Uterus (tissue), 4 donors: ENCODE data around the gene TMPRSS9. TPM values are rescaled to one million over a fixed set of nuclear protein-coding genes. Genes with fewer than 3 reads are reported as not detected.

Experiments used
- DNase-seq, 2 donors: peaks; one replicate each; pipeline ENCODE4 v3.0.0-alpha.2; 2019 to 2020
- H3K27ac ChIP-seq, 2 donors: fragments of 200-600 bp; sonication (generic); 1 replicate in 1 of 2; 2 replicates in 1 of 2; pipeline ENCODE4 v1.5.1; 2016 to 2018
- H3K27me3 ChIP-seq, 2 donors: fragments of 200-600 bp; sonication (generic); one replicate each; pipeline ENCODE4 v1.5.1; 2018 to 2019; ENCODE audit warnings: control low read depth in 1 of 2
- H3K36me3 ChIP-seq, 2 donors: fragments of 200-600 bp; sonication (generic); one replicate each; pipeline ENCODE4 v1.5.1; 2019; ENCODE audit warnings: control low read depth in 1 of 2
- H3K4me1 ChIP-seq, 2 donors: fragments of 200-600 bp; sonication (generic); one replicate each; pipeline ENCODE4 v1.5.1; 2018 to 2019; ENCODE audit warnings: control low read depth in 1 of 2
- H3K4me3 ChIP-seq, 2 donors: fragments of 200-600 bp; sonication (generic); 1 replicate in 1 of 2; 2 replicates in 1 of 2; pipeline ENCODE4 v1.5.1; 2018 to 2019; ENCODE audit warnings: mild to moderate bottlenecking in 1 of 2
- H3K9me3 ChIP-seq, 2 donors: fragments of 200-600 bp; sonication (generic); one replicate each; pipeline ENCODE4 v1.5.1; 2019; ENCODE audit warnings: control low read depth in 1 of 2
- POLR2A ChIP-seq, 2 donors: fragments of 450-650 bp; IDR thresholded peaks; one replicate each; pipeline ENCODE4 v1.6.1; 2016; ENCODE audit warnings: antibody characterized with exemption in 2 of 2, mild to moderate bottlenecking in 1 of 2, moderate library complexity in 1 of 2
- intact Hi-C: fragments of 100-400 bp; cut with DNase I; formaldehyde crosslinking; loops from one replicate; pipeline ENCODE4 v1.15.1; 2023; ENCODE audit warnings: low total_unique reads
- total RNA-seq, 4 donors: library from RNA; depleted of rRNA in 3 of 4; stranded (reverse); fragments of >200 nt in 3 of 4; gene quantifications; one replicate each; pipeline versions ENCODE4 v1.1.0 to v1.2.4, GENCODE V29; 2014 to 2023
- TF ChIP-seq, protein P1 (sequence below), 4 experiments: fragments of 200-600 bp in 2 of 4; fragments of 450-650 bp in 2 of 4; sonication (generic) in 2 of 4; IDR thresholded peaks; one replicate each; pipeline ENCODE4 v1.5.1; 2016 to 2019; ENCODE audit warnings: antibody characterized with exemption in 4 of 4, mild to moderate bottlenecking in 2 of 4, moderate library complexity in 1 of 4
- donor health status: DM: yes; HTN: yes; CAD: no.

The TMPRSS9 gene
- total RNA-seq, 4 donors from 2014 or later: 0.69 TPM; not detected in 3

DNA sequence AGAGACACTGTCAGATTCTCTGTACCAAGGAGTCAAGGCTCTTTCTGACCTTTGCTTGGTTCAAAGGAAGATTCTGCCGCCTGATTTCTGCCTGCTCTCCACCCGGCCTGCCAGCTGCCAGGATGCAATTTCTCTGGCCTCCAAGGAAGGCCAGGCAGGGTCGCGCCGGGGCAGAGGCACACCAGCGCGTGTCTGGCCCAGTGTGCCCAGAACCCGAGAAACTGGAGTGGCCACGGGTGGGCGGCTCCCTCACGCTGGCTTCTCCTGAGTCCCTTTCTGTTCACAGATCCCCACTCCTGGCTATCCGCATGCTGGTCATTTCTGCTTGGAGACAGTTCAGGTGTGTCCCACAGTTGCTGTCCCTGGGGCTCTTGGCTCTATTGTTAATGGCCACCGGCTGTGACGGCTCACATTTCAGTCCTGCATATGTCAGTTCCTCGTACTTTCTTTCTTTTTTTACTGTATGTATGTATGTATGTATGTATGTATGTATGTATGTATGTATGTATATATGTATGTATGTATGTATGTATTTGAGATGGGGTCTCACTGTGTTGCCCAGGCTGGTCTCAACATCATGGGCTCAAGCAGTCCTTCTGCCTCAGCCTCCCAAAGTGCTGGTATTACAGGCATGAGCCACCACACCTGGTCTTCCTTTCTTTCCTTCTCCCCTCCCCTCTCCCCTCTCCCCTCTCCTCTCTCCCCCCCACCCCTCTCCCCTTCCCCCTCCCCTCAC, 16.9 kb downstream of the TMPRSS9 start:
- H3K9me3 ChIP-seq: no peaks in the 10 kb centered on the region
- DNase-seq: no peak
- H3K4me3 ChIP-seq: no peak overlapping the region
- H3K36me3 ChIP-seq: no peaks in the 10 kb centered on the region
- H3K4me1 ChIP-seq: no peaks in the 10 kb centered on the region
- no peak overlapping the region for H3K27ac ChIP-seq
- intact Hi-C loops: no loop called here
- TF ChIP-seq, protein P1, sequence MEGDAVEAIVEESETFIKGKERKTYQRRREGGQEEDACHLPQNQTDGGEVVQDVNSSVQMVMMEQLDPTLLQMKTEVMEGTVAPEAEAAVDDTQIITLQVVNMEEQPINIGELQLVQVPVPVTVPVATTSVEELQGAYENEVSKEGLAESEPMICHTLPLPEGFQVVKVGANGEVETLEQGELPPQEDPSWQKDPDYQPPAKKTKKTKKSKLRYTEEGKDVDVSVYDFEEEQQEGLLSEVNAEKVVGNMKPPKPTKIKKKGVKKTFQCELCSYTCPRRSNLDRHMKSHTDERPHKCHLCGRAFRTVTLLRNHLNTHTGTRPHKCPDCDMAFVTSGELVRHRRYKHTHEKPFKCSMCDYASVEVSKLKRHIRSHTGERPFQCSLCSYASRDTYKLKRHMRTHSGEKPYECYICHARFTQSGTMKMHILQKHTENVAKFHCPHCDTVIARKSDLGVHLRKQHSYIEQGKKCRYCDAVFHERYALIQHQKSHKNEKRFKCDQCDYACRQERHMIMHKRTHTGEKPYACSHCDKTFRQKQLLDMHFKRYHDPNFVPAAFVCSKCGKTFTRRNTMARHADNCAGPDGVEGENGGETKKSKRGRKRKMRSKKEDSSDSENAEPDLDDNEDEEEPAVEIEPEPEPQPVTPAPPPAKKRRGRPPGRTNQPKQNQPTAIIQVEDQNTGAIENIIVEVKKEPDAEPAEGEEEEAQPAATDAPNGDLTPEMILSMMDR (IDR thresholded peaks at IDR 0.05): no peak
- TF ChIP-seq POLR2A (IDR thresholded peaks at IDR 0.05): no peak
- H3K27me3 ChIP-seq: no peaks in the 10 kb centered on the region

DNA sequence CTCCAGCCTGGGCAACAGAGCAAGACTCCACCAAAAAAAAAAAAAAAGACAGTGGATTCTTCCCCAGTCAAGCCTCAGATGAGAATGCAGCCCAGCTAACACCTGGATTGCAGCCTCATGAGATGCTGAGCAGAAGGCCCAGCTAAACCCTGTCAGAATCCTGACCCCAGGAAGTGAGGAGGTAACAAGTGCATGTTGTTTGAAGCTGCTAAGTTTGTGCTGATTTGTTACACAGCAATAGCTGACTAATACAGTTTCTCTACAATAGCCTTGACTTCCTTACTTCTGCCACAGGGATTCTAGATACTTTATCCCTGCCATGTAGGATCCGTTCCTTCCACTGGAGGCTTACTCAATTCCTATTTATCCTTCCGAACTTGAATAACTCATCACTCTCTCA, 20.5 kb downstream of the TMPRSS9 start:
- no peak overlapping the region for H3K4me3 ChIP-seq
- H3K27ac ChIP-seq: no peak overlapping the region
- no peaks in the 10 kb centered on the region for H3K36me3 ChIP-seq
- peaks cover 0 to 3% of the 10 kb centered on the region in 2 donors for H3K4me1 ChIP-seq
- H3K9me3 ChIP-seq: no peaks in the 10 kb centered on the region
- intact Hi-C loops: no loop called here
- no peak for DNase-seq
- TF ChIP-seq POLR2A (IDR thresholded peaks at IDR 0.05): no peak
- TF ChIP-seq, protein P1 (IDR thresholded peaks at IDR 0.05): no peak
- no peaks in the 10 kb centered on the region for H3K27me3 ChIP-seq

DNA sequence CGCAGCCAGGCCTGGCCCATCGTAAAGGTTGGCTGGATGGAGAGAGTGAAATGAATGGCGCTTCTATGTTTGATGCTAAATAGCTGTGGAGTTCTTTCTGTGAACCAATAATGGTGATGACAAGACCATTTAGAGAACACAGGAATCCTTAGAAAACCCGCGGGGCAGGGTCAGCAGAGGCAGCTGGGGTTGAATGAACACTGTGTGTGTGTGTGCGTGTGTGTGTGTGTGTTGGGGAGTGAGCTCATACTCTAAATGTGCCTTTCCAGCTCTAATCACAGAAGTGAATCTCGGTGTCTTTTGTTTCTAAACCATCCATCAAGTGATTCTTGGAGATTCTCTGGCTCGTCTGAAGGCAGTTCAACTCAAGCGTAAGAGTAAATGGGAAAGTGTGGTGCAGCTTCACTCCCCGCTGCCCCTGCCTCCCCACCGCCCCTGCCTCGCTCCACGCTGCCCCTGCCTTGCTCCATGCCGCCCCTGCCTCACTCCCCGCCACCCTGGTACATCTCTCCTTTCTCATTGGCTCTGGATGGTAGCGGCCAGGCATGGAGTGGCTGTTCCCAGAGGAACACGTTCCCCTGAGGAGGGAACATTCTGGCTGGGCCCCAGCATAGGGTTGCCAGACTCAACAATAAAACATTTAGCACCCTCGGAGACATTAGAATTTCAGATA, 21.2 kb downstream of the TMPRSS9 start:
- intact Hi-C loops: no loop called here
- TF ChIP-seq, protein P1 (IDR thresholded peaks at IDR 0.05): no peak
- no peak for TF ChIP-seq POLR2A (IDR thresholded peaks at IDR 0.05)
- peaks cover 0 to 3% of the 10 kb centered on the region in 2 donors for H3K4me1 ChIP-seq
- no peak for DNase-seq
- no peak overlapping the region for H3K27ac ChIP-seq
- no peak overlapping the region for H3K4me3 ChIP-seq
- H3K9me3 ChIP-seq: no peaks in the 10 kb centered on the region
- no peaks in the 10 kb centered on the region for H3K27me3 ChIP-seq
- H3K36me3 ChIP-seq: no peaks in the 10 kb centered on the region

DNA sequence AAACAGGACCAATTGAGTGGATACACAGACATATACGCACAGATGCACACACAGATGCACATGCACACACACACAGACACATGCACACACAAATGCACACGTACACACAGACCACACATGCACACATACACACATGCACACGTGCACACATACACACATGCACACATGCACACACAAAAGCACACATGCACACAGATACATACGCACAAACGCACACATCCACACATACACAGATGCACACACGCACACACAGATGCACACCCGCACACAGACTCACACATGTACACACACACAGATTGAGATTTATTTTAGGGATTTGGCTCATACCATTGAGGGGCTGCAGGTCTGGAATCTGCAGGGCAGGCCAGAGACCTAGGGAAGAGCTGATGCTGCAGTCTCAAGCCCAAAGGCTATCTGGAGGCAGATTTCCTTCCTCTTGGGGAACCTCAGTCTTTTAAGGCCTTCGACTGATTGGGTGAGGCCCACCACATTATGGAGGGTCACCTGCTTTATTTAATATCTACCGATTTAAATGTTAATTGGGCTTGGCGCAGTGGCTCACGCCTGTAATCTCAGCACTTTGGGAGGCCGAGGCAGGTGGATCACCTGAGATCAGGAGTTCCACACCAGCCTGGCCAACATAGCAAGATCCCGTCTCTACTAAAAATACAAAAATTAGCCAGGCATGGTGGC, 22.6 kb downstream of the TMPRSS9 start:
- Histone ChIP-seq H3K27ac (no peak overlapping the region), H3K36me3 (no peaks in the 10 kb centered on the region), H3K4me1 (peaks cover 0 to 3% of the 10 kb centered on the region in 2 donors), H3K9me3 (no peaks in the 10 kb centered on the region), H3K4me3 (no peak overlapping the region), H3K27me3 (no peaks in the 10 kb centered on the region)
- intact Hi-C loops: no loop called here
- TF ChIP-seq, protein P1 (IDR thresholded peaks at IDR 0.05): no peak
- TF ChIP-seq POLR2A (IDR thresholded peaks at IDR 0.05): no peak
- DNase-seq: no peak
